Stimulated activated CD8-positive, alpha-beta memory T cell treated with anti-CD3 and anti-CD28 coated beads, Interleukin-15, amount 100 ng/mL, for 1 hour (primary cell): ENCODE measurements around the gene GIMAP1.
"Not testable (repeated sequence)": the region's sequence is repeated elsewhere in the genome, so short reads cannot be mapped to it uniquely, and the experiment has no call there.

Experiments
- DNase-seq: peaks from one replicate; pipeline ENCODE4 v3.0.0-alpha.2; 2020; ENCODE audit warnings: low read depth

The GIMAP1 gene

GRCh38 chr7:150716368-150716767, at the start of gene GIMAP1:
TSS of gene GIMAP1 (plus strand) at chr7:150716613. CDS start at chr7:150719048, 2,435 bp downstream.
- no peak for DNase-seq

GRCh38 chr7:150668472-150668911, 47.9 kb upstream of the GIMAP1 start:
- no peak for DNase-seq

DNA sequence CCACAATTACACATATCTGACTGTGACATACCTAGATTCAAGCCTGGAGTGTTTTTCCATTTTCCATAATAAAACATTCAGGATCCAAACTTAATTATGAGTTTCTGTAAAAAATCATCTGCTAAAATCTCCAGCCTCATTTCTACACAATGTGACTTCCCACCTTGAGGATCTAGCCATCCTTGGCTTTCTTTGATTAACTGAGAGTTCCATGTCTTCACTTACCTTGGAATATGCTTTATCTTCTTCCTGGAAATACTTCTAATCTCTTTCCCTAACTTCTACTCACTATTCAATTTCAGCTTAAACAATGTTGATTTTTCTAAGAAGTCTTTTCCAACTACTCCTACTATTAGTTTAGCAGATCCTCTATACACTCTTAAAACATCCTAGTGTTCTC, 47.4 kb upstream of the GIMAP1 start:
- DNase-seq: no peak

DNA sequence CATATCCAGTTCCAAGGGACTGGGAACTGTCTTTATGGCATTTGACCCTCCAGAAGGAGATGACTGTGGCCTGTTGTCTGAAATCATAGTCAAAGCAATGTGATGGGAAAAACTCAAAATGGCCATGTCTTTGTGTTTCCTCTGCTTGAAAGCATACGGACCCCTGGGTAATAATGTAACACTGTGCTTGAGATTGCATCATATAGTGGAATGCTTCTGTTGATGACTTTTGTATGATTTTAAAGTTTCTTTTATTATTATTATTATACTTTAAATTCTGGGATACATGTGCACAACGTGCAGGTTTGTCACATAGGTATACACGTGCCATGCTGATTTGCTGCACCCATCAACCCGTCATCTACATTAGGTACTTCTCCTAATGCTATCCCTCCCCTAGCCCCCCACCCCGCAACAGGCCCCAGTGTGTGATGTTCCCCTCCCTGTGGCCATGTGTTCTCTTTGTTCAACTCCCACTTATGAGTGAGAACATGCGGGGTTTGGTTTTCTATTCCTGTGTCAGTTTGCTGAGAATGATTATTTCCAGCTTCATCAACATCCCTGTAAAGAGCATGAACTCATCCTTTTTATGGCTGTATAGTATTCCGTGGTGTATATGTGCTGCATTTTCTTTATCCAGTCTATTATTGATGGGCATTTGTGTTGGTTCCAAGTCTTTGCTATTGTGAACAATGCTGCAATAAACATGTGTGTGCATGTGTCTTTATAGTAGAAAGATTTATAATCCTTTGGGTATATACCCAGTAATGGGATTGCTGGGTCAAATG, 44.4 kb upstream of the GIMAP1 start:
- not testable (repeated sequence) for DNase-seq

GRCh38 chr7:150675714-150676113, 40.7 kb upstream of the GIMAP1 start:
- no peak for DNase-seq

- DNase-seq: not testable (repeated sequence)
These were observed 40.1 kb upstream of the GIMAP1 start for GRCh38 chr7:150676276-150676675.

GRCh38 chr7:150676854-150677253, 39.6 kb upstream of the GIMAP1 start:
- not testable (repeated sequence) for DNase-seq

DNA sequence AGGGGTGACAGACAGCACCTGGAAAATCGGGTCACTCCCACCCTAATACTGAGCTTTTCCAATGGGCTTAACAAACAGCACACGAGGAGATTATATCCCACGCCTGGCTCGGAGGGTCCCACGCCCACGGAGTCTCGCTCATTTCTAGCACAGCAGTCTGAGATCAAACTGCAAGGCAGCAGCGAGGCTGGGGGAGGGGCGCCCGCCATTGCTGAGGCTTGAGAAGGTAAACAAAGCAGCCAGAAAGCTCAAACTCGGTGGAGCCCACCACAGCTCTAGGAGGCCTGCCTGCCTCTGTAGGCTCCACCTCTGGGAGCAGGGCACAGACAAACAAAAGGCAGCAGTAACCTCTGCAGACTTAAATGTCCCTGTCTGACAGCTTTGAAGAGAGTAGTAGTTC, 37.8 kb upstream of the GIMAP1 start:
- not testable (repeated sequence) for DNase-seq

DNA sequence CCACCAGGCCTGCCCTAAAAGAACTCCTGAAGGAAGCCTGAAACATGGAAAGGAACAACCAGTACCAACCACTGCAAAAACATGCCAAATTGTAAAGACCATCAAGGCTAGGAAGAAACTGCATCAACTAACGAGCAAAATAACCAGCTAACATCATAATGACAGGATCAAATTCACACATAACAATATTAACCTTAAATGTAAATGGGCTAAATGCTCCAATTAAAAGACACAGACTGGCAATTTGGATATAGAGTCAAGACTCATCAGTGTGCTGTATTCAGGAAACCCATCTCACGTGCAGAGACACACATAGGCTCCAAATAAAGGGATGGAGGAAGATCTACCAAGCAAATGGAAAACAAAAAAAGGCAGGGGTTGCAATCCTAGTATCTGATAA, 36.0 kb upstream of the GIMAP1 start:
- not testable (repeated sequence) for DNase-seq

DNA sequence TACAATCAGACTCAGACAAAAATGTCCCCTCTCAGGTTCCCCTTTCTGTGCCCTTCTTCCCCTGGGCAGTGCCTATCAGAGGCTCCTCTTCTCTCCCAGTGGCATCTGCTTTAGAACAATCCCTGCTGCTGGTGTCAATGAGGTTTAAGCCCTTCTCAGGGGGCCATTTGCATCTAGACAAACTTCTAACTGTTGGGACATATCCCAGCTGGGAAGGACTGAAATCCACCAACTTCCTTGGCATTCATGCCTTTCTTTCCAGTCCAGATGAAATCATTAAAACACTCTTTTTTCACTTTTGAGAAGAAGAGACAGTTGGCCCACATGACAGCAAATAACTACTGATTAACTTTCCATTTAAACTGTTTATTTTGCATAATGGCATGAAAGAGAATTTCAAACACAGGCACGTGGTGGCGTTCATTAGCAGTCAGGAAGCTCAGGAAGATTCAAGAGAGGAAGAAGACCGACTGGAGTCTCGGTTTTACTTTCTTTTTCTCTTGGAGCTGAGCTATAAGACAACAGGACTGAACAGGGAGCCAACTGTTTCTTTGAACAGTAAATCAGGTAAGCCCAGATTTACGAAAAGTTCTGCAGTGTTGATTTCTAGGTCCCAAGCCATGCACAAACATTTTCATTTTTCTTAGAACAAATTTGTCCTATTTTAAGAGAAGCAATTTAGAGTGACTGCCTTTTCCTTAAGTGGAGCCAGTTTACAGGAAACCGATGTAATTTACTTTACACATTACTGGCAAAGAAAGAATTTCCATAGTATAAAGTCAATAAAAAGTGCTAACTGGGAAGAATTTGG, 31.0 kb upstream of the GIMAP1 start, which contains the start of gene GIMAP2:
Gene GIMAP2 (plus strand): TSS at position 488 of the 811 bp plus-strand sequence. CDS start 1,354 bp downstream, outside the sequence.
- no peak for DNase-seq

DNA sequence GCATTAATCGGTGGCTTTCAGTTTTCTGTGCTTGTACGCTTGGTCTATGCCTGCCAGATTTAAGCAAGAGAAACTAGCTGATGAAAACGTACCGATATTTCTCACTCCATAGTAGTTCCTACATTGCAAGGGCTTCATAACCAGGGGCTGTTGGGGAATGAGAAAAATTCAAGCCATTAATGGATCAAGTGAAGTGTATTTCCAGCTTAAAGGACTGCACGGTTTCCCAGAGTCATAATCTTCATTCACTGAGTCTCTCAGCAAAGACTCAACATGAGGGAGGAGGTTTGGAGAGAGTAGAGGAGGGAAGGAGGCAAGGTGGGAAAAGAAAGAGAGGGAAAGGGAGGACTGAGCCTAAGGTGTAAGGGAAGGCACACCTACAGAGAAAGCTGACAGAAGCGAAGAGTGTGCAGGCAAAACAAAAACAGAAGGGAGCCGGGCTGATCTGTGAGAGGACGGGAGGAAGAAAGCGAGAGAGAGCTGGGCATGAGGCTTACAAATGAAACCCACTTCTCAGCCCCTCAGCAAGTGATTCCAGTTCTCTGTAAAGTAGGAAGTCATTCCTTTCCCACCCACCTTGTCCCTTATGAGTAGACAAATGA, 30.3 kb upstream of the GIMAP1 start:
- DNase-seq: no peak

GRCh38 chr7:150688630-150689029, 27.8 kb upstream of the GIMAP1 start:
- DNase-seq: no peak

GRCh38 chr7:150695654-150696053, 20.8 kb upstream of the GIMAP1 start:
- DNase-seq: no peak

DNA sequence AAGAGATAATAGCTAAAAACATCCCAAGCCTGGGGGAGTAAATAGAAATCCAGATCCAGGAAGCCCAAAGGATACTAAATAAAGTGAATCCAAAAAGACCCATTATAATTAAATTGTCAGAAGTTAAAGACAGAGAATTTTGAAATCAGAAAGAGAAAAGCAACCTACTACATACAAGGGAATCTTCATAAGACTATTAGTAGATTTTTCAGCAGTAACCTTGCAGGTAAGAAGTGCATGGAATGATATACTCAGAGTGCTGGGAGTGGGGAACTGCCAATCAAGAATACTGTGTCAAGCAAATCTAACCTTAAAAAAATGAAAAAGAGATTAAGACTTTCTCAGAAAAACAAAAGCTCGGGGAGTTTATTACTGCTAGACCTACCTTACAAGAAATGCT, 13.2 kb upstream of the GIMAP1 start:
- DNase-seq: no peak

GRCh38 chr7:150715293-150715692, 1.1 kb upstream of the GIMAP1 start:
- no peak for DNase-seq

- DNase-seq: no peak
These were observed 675 bp upstream of the GIMAP1 start for GRCh38 chr7:150715738-150716137.

- no peak for DNase-seq
These were observed 526 bp downstream of the GIMAP1 start for GRCh38 chr7:150716939-150717338.

DNA sequence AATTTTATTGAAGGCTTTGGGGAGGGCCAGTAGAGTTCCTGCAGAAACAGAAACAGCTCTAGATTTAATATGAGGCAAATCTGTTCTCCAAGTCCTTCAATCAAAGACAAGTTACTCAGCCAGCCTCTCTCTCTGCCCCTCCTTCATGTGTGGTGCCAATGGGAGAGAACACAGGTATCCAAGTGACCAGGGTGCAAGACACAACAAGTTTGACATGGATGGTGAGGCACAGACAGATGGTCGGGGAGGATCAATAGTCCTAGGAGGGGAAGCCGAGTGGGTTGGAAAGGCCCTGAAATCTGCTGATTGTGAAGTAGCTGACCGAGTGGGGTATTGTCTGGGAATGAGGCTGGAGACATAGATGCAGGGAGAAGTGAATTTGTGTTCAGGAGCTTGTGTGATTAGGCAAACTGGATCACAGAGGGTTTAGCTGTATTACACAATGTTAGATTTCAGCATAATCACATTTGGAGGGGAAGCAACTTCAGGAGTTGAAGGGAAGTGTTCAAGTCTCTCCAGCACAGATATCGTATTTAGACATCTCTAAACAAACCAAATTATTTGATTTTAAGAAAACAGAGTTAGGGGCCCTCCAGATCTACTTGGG, 1.5 kb downstream of the GIMAP1 start:
- no peak for DNase-seq

DNA sequence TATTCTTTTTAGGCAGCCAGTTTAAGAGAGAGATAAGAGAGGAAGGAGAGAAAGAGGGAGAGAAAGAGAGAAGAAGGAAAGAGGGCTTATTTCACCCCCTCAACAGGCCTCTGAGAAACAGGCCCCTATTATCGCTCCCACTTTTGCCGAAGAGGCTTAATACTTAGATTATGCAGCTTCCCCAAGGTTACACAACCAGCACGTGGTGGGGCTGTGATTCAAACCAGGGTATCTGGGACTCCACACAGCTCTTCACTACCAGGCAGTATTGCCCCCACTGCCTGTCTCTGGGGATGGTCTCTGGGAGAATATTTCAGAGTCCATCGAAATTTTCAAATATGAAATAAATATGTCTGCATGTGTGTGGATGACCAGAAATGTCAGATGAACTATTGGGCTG, 3.0 kb downstream of the GIMAP1 start:
- DNase-seq: no peak

DNA sequence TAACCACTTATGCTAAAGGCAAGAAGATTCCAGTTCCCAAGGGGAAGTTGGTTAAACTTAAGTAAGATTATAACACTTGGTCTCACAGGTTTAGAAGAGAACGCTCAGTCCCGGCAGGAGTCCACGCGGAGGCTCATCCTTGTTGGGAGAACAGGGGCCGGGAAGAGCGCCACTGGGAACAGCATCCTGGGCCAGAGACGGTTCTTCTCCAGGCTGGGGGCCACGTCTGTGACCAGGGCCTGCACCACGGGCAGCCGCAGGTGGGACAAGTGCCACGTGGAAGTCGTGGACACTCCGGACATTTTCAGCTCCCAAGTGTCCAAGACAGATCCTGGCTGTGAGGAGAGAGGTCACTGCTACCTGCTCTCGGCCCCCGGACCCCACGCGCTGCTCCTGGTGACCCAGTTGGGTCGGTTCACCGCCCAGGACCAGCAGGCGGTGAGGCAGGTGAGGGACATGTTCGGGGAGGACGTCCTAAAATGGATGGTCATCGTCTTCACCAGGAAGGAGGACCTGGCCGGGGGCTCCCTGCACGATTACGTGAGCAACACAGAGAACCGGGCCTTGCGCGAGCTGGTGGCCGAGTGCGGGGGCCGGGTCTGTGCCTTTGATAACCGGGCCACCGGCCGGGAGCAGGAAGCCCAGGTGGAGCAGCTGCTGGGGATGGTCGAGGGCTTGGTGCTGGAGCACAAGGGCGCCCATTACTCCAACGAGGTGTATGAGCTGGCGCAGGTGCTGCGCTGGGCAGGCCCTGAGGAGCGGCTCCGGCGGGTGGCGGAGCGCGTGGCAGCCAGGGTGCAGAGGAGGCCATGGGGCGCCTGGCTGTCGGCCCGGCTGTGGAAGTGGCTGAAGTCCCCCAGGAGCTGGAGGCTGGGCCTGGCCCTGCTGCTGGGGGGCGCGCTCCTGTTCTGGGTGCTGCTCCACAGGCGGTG, 3.8 kb downstream of the GIMAP1 start:
- no peak for DNase-seq

- DNase-seq: no peak
These were observed 5.6 kb downstream of the GIMAP1 start for GRCh38 chr7:150721970-150722373.
